Cerebellar nuclear complex (tissue), 1 donor: ENCODE measurements around the gene SSRP1.

Experiments used
- DNase-seq, 2 experiments: peaks; one replicate each; lab custom pipeline; 2025; lab: John Stamatoyannopoulos, UW

SSRP1 gene

DNA sequence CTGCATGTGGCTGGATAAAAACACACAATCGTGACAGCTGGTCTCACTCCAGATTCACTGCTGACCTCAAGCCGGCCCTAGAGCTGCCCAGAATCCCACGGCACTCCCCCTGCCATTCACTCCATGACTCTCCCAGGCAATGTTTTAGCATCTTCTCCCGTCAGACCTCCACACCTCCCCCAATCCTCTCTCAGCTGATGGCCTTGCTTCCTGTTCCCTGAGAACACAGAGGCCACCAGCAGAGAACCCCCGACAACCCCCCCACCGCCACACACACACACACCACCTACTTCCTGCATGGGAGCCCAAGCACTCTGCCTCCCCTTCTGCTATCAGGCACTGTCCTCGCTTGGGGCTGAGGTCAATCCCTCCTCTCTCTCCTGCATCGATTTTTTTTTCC is 20.2 kb downstream of the SSRP1 start:
- DNase-seq, result no peak

DNA sequence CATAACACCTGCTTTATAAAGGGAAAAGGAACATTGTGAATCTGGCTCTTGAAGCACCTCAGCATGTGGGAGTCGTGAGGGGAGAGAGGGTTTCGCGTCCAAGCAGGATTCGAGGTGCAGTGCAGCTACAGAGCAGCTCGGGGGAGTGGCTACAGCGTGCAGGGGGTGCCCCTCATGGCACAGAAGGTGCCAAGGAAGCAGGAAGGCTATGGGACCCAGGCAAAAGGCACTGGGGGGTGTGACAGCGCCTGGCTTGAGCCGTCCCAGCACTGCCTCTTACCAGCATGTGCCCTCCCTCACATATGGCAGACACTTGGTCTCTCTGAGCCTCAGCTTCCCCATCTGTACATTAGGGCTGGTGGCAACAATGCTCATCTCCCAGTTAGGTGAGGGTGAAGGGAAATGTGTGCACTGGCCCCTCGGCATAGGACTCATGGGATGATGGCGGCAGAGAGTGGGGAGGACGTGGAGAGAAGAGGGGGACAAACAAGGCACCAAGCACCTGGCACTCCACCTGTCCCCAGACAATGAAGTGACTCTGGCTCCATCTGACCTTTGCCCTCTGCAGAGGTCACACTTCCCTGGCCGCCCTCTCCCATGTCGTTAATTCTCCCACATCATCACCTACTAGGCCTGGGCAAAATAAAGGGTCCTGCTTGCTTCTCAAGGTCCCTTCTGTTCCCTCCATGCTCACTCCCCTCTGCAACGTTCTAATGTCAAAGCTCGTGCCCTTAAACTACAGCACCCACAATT is 21.3 kb downstream of the SSRP1 start:
- no peak for DNase-seq

DNA sequence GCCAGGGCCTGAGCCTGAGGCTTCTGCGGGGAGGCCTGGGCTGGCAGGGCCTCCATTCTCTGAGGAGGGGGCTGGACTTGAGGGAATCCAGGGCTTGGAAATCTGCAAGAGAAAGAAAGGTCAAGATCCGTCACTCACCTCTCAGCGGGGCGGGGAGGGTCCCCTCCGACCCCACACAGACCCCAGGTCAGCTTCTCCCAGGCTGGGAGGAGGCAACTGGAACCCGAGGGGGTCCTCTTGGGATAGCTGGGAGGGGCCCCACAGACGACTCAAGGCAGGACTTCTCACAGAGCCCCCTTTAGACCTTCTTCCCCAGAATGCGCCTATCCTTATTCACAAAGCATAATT is 21.9 kb downstream of the SSRP1 start:
- DNase-seq, result no peak

DNA sequence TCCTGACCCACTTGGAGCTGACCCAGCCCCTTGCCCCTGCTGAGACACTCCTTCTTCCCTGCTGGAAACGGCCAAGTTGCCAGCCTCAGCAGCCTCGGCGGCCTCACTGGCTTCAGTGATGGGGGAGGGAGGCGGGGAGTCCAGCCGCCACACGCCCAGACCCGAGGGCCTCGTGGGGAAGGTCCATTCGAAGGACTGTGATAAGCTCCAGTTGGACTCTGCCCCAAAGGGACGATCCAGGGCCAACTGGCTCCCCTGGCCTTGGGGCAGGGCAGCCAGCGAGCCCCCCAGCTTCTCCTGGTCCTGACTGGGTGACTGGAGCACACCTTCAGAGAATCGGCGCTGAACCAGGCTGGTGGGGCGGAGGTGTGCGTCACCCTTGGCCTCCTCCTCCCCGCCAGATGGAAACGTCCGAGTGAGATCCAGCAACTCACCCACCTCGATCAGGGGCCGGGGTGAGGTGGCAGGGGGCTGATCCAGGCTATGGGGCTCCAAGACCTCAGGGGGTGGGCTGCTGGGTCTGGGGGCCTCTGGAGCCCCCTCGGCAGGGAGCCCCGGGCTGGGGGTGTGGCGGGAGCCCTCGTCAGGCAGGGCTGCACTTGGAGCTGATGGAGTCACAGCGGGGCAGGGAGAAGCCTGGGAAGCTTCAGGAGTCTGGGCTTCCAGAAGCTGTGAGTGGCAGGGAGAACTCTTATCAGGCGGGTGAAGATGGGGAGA is 22.5 kb downstream of the SSRP1 start:
- no peak for DNase-seq

DNA sequence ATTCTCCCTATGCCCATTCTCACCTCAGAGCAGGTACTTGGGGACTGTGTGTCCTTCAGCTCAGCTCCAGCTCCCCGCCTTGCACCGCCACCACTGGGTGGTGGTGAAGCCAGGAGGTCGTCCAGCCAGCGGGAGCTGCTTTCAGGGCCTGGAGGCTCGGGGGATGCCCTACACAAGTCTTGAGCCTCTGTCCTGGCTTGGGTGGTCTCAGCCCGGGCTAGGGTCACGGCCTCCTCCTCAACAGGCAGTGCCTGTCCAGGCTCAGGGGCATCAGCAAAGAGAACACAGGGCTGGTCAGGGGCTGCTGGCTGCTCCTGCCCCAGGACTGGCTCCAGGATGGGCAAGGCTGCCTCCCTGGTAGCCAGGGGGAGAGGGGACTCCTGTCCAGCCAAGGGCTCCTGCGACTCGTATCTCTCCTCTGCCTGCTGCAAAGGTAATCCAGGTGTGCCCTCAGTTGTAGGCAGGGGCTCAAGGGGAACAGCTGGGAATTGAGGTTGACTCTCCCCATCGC is 23.1 kb downstream of the SSRP1 start:
- DNase-seq, result no peak

DNA sequence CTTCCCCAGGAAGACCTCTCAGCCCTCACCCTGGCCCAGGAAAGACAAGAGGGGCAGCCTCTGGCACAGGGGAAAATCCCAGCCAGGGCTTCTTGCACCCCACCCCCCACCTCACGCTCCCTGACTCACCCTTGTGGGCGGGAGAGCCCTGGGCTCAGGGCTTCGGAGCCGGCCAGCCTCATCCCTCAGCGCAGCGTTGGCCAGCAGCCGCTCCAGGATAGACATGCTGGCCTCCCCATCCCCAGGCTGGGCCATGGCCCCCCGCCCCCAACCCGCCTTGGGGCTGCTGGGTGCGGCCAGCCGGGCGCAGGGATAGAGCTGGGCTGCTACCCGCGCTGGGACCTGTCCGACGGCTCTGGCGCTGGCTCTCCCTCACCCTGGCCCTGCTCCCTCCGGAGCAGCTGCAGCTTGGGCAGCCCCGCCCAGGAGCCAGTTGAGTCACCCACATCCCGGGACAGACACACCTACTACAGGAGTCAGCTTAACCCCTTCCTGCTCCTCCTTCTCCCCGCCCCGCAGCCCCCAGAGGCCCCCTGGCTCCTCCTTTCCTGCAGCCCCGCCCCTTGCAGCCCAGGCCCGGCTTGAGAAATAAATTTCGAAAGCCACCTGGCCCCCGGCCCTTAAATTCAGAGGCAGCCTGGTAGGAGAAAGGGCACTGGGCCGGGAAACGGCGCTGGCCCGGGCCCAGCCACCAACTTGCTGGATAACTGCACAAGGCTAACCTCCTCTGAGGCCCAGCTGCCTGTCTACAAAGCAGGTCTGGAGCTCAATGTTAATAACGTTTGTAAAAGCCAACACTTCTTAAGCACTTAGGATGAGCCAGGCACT is 24.4 kb downstream of the SSRP1 start:
- no peak for DNase-seq

DNA sequence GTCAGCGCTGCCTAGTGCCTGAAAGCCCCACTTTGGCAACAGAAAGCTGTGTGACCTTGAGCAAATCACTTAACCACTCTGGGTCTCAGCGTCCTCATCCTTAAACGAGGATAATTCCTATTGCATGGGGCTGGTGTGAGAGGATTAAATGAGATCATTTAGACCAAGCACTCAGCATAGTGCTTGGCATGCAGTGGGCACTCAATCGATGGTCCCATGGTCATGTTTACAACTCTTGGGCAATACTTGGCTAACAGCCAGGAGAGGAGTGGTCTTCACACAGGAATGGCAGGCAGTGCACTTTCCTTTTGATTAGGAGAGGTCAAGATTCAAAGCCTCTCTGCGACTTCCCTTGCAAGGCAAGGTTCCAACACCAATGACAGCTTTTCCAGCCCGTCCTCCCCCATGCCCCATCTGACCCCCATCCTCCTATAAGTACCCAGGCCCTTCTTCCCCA is 25.0 kb downstream of the SSRP1 start:
- no peak for DNase-seq

DNA sequence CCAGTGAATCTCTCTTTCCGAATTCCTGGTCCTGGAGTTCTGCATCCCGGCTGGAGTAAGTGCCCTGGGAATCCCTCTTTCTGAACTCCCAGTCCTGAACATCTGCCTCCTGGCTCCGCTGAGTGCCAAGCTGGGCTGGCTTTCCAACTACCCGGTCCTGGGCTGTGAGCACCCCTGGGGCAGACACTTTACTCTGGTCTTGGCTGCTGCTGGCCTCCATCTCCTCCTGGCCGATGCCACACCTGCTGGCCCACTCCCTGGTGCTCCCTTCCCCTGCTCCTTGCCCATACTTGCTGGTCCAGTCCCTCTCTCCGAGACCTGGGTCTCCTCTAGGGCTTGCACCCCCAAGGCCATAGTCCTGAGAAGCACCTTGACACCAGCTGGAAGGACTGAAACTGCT is 25.6 kb downstream of the SSRP1 start:
- DNase-seq, result no peak

DNA sequence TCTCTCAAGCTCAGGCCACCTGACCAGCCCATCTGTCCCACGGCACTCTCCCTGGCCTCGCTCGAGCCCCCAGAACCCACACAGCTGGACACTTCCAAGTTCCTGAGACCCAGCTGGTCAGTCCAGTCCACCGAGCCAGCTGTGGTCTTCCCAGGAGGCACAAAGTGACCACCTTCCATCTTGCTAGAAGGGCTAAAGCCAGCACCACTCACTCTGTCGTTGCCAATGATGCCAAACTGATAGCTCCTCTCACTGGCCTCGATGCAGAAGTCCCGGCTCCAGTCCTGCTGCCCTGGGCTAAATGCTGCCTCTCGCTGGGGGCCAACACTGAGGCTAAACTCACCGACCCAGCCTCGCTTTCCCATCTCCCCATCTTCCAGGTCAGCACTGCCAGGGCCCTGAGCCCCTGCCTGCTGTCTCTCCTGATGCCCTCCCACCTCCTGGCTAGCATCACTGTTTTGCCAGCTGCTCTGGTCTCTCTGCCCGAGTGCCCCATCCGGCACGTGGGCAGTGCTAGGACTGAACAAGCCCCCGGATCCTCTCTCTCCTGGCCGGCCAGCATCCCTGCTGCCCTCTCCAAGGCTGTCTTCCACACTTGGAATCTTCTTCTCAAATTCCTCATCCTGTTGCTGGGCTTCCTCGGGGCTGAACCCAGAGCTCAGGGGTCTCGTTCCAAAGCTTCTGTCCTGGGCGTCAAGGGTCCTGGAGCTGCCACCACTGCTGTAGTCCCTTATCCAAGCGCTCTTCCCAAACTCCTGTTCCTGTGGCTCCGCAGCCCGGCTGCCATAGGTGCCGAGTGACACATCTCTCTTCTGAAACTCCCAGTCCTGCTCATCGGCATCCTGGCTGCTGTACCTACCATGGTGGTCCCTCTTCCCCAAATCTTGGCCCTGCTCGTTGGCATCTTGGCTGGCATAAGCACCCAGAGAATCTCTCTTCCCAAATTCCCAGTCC is 26.3 kb downstream of the SSRP1 start:
- DNase-seq, result no peak

DNA sequence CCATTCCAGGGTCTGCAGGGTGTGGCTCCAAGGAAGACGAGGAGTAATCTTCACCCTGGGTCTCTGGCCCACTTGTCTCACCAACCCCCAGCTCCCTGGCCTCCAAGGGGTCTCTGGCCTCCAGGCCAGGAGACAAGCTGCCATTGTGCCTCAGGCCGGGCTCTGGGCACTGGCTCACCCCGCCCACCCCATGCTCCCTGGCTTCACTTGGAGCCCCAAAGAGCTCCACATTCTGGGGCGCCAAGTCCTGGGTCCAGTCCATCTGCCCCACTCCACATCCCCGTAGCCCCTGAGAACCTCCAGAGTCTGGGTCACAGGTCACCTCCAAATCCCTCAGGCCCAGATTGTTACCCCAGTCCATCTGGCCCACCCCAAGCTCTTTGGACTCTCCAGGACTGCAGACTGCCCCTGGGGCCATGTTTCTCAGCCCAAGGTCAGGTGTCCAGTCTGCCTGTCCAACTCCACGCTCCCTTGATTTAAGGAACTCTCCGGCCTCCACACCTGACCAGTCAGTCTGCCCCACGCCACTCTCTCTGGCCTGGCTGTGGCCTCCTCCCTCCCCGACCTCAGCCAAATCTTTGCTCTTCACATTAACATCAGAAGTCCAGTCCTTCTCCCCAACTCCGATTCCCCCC is 27.1 kb downstream of the SSRP1 start:
- no peak for DNase-seq

DNA sequence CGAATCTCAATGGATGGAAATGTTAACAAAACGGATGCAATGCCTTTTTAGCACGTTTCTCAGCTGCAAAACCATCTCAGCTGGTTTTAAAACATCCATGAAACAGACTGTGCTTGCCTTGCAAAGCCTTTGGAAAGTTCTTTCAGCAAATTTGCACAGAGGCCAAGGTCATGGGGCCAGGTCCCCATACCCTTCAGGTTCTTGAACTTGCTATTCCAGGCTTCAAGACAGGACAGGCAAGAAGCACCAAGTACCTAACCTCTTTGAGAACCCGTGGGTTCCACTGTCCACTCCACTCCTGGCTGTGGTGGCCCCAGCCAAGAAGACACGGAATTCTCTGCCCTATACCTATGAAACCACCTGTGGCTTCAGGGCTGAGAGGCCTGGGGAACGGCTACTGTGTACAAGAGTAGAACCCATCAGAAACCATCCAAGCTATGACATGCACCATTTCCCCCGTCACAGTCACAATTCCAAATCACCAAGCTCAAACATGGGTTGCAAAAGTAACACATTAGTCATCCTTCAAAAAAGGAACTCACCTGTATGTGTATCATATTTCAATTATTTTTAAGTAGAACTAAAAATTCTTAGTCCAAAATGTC is 27.9 kb downstream of the SSRP1 start:
- DNase-seq, result no peak

DNA sequence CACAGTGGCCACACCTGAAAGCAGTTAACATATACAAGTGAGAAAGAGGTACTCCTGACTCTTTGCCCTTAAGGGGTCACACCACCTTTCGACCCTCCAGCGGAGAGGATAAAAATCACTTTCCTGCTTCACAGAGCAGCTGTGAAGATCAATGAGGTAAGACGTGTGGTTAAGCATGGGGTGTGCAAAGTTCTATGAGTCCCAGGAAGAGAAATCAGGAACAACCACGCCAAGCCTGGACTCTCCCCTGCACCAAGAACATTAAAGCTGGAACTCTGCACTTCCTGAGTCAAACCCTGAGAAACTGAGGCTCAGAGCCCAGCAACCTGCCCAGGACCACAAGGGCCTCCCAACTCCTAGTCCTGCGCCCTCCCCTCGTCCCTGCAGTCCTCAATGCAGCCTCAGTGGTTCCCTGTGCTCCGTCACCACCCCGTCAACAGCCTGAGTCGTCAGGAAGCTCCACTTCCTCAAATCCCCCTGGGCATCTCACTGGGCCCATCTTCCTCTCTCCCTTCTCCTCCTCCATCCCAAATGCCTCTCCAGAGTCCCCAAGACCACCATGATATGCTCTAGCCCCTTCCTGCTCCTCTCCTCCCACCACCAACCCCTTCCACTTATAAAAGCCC is 28.6 kb downstream of the SSRP1 start:
- DNase-seq, result no peak

DNA sequence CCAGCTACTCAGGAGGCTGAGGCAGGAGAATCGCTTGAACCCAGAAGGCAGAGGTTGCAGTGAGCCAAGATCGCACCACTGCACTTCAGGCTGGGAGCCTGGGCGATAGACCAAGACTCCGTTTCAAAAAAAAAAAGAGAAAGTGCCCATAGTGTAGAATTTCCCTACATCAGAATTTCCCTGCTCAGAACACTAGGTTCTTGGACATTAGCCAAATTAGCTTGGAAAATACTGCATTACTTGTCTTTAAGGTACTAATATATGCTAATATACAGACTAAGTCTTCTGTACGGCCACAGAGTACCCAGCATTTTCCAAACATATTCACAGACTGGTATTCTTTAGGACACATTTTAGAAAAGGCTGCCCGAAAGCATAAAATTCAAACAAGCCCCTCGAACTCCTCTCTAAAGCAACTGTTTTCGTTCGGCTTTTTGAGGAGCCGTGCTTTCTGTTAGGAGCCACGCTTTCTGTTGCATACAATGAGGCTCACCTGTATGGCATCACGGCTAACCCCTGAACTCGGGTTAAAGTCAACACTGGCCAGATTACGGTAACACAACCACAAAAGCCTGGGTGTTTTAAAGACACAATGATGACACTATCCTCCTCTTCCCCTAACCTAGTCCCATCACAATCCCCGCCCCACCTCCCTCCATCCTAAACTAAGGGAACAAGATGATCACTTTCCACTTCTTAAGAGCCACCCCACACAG is 29.4 kb downstream of the SSRP1 start:
- no peak for DNase-seq

DNA sequence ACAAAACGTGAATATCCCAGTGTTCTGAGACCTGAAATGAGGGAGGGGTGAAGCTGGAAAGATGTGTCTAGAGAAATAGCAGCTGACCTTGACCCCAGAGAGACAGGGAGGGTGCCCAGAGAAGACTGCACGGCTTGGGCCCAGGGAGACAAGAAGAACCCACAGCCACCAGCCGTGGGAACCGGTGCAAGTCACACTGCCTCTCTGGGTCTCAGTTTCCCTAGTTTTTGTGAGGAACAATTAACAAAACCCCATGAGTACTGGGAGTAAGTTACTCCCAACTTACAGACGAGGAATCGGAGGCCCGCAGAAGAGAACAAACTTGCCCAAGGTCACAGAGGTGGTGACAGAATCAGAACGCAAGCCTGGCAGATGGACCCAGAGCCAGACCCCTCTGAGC is 30.2 kb downstream of the SSRP1 start:
- DNase-seq, result no peak

DNA sequence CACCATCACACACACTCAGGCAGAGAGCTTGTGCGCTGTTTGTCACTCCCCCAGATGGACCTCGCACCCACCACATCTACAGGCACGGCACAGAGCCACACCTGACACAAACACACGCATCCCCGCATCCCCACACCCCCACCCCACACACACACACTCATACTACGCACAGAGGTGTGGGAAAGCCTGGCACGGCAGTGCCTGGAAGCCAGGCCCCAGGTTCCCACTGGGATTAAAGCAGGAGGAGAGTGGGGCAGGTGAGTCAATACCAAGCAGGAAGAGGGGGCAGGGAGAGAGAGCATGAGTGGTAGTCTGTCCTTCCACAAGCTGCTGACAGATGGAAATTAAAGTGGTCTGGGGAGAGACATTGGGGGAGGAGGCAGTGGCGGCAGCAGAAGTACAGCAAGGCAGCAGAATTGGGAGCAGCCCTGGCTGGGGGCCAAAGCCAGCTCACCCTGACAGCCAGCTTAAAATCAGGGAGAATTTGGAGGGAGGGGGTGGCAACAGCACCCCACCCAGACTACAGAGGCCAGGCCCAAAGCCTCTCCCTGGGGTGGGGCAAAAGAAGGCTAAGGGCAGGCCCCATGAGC is 31.6 kb downstream of the SSRP1 start:
- no peak for DNase-seq

DNA sequence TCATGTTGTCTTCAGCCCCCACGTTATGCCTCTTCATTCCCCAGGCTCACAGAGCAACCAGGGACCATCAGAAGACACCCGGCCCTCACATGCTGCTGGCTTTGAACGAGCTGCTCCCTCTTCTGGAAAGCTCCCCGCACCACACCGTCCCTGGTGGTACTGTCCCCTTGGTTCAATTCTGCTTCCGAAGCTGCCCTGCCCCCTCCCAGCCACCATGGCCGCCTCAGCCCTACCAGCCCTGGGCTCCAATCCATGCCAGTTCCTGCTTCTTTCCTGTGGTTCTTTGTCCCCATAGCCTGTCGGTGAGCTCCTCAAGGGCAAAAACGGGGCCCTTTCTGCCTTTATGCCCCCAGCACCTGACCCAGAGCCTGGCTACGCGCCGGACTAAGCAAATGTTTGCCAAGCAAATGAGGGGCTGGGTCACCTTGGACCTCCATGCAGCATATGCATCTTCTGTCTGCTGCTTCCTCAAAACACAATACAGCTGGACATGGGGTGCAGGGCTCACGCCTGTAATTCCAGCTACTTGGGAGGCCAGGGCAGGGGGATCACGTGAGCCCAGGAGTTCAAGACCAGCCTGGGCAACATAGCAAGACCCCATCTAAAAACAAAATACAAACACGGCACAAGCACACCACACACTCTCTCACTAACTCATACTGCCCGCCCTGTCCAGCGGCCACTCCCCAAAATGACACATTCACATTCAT is 32.3 kb downstream of the SSRP1 start:
- no peak for DNase-seq

DNA sequence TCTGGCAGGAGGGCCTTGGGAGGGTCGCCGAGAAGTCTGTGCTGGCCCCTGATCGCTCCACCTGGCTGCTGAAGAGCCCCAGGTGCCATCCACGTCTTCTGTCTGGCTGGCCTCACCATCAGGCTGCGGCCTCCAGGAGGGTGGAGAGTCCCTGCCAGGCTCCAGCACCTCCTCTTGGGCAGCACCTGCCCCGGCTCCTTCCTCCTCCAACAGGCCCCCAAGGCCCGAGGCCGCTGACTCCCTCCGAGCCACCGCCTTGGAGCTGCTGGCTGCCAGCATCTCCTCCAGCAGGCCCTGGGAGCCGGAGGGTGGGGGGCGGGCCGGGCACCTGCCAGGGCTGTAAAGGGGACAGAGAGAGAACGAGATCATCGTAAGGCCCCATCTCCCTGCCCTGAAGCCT is 33.2 kb downstream of the SSRP1 start:
- DNase-seq, result no peak

DNA sequence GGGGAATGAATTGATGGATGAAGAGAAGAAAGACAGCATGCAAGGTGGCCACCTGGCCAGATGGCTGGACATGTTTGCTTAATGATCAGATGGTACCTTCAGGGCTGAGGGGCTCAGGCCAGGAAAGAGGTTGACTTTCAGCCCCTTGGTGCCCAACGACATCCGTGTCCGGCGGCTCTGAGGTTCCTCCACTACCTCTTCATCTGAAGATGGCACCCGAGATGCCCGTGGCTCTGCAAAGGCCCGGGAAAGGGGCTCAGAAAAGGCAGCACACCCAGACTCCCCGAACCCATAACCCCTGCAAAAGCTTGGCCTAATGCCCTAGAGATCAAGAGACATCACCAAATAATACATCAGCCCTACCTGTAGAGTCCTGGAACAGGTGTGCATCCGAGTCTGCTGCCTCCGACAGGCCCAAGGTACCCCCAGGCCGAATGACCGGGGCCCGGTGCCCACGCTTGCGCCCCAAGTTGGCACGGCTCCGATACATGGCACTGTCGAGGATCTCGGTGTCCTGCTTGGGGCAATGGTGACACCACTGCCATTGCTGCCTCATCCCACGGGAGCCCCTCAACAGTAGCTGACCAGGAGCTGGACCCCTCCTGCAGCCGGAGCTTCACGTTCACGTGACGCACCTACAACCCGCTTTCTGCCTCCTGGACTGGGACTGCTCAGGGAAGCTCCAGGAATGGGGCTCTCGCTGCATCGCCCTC is 33.8 kb downstream of the SSRP1 start:
- DNase-seq, result no peak
